ENCODE data around the gene STK26.

DNA sequence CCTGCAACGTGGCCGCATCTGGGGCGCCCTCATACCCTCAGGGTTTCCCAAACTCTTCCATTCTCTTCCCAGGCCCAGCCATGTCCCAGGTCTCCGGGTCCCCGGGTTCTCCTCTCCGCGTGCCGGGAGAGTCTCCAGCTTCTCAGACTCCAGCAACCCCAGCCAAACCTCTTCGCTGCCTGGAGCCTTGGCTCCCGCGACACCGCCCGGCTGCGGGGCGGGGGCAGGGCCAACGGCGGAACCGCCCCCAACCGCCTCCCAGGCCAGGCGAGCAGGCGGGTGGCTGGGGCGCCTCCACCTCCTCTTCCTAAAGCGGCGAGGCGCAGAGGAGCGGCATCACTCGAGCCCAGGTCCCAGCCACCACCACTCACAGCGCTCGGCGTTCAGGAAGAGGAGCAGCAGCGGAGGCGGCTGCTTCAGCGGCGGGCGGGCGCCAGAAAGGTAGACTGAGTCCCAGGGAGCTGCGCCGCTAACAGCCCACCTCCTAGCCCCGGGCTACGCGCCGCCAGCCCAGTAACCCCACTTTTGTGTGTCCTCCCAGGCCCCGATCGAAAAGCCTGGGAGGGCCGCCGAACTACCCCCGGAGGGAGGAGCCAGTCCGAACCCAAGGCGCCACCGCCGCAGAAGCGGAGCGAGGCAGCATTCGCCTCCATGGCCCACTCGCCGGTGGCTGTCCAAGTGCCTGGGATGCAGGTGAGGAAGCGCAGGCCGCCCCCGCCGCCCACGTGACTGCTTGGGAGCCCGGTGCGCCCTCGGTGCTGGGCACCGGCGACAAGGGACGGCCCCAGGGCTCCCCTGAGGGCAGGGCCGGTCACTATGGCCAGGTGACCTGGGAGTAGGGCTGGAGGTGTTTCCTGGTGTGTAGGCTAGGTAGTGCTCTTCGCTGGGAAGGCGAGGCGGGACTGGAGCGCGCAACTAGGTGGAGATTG, at the start of gene STK26:
- TF ChIP-seq, protein P1, sequence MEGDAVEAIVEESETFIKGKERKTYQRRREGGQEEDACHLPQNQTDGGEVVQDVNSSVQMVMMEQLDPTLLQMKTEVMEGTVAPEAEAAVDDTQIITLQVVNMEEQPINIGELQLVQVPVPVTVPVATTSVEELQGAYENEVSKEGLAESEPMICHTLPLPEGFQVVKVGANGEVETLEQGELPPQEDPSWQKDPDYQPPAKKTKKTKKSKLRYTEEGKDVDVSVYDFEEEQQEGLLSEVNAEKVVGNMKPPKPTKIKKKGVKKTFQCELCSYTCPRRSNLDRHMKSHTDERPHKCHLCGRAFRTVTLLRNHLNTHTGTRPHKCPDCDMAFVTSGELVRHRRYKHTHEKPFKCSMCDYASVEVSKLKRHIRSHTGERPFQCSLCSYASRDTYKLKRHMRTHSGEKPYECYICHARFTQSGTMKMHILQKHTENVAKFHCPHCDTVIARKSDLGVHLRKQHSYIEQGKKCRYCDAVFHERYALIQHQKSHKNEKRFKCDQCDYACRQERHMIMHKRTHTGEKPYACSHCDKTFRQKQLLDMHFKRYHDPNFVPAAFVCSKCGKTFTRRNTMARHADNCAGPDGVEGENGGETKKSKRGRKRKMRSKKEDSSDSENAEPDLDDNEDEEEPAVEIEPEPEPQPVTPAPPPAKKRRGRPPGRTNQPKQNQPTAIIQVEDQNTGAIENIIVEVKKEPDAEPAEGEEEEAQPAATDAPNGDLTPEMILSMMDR (conservative IDR thresholded peaks at IDR 0.05; ENCODE audit: low read length), result no peak
- no peak for TF ChIP-seq EZH2phosphoT487 (IDR thresholded peaks at IDR 0.05; ENCODE audit: borderline replicate concordance)
